WTC11 (cell line): ENCODE measurements around the gene AGBL5. TPM values are rescaled to one million over a fixed set of nuclear protein-coding genes. Genes with fewer than 3 reads are reported as not detected.

ENCODE experiments used
- ATAC-seq: fragments of 200-7000 bp; cut with Tn5 transposase; 2 replicates; pipeline ENCODE4 v1.10.0; 2021; ENCODE audit warnings: mild to moderate bottlenecking, moderate library complexity
- CTCF ChIA-PET: fragments of 300-600 bp; sonication (Branson Sonifier 250); formaldehyde crosslinking; loops from one replicate; lab custom pipeline; 2021; ENCODE audit warnings: antibody characterized with exemption; lab: Charles Lee
- POLR2A ChIA-PET: fragments of 350-600 bp; sonication (Branson Sonifier 250); formaldehyde crosslinking; loops from one replicate; lab custom pipeline; 2021; ENCODE audit warnings: antibody characterized with exemption; lab: Charles Lee
- DNase-seq: peaks from one replicate; pipeline ENCODE4 v3.0.0; 2021; ENCODE audit warnings: low spot score
- H3K27ac Mint-ChIP-seq: 2 replicates; pipeline ENCODE4 v1.8.0; 2021; ENCODE audit warnings: mixed read lengths
- H3K27me3 Mint-ChIP-seq: 2 replicates; pipeline ENCODE4 v1.8.0; 2021; ENCODE audit warnings: low read depth, mild to moderate bottlenecking, moderate library complexity, mixed read lengths
- H3K36me3 Mint-ChIP-seq: 2 replicates; pipeline ENCODE4 v1.8.0; 2021; ENCODE audit warnings: mixed read lengths
- H3K4me1 Mint-ChIP-seq: 2 replicates; pipeline ENCODE4 v1.8.0; 2022; ENCODE audit warnings: mixed read lengths
- H3K4me3 Mint-ChIP-seq: 2 replicates; pipeline ENCODE4 v1.8.0; 2021; ENCODE audit warnings: mild to moderate bottlenecking, moderate library complexity, mixed read lengths
- H3K9me3 Mint-ChIP-seq: 2 replicates; pipeline ENCODE4 v1.8.0; 2021; ENCODE audit warnings: mixed read lengths
- ARID4B ChIP-seq: sonication (generic); formaldehyde crosslinking; IDR thresholded peaks from 2 replicates; pipeline ENCODE4 v1.8.0; 2023; ENCODE audit warnings: missing genetic modification reagents, mild to moderate bottlenecking, borderline replicate concordance
- CREM ChIP-seq: sonication (generic); formaldehyde crosslinking; IDR thresholded peaks from 2 replicates; pipeline ENCODE4 v1.8.1; 2022; ENCODE audit warnings: mild to moderate bottlenecking, missing genetic modification reagents, moderate library complexity
- CTCF ChIP-seq: fragments of 200-600 bp; IDR thresholded peaks from 2 replicates; pipeline ENCODE4 v1.8.0; 2022; ENCODE audit warnings: antibody characterized with exemption
- E2F5 ChIP-seq: sonication (generic); formaldehyde crosslinking; IDR thresholded peaks from 2 replicates; pipeline ENCODE4 v1.8.1; 2022; ENCODE audit warnings: mild to moderate bottlenecking, moderate library complexity, missing genetic modification reagents
- ESRRA ChIP-seq: sonication (generic); formaldehyde crosslinking; IDR thresholded peaks from 2 replicates; pipeline ENCODE4 v1.8.1; 2022; ENCODE audit warnings: mild to moderate bottlenecking, missing genetic modification reagents, borderline replicate concordance
- ETV6 ChIP-seq: sonication (generic); formaldehyde crosslinking; IDR thresholded peaks from 2 replicates; pipeline ENCODE4 v1.8.1; 2022; ENCODE audit warnings: mild to moderate bottlenecking, missing genetic modification reagents
- FOXJ3 ChIP-seq: sonication (generic); formaldehyde crosslinking; IDR thresholded peaks from 2 replicates; pipeline ENCODE4 v1.9.0; 2021; ENCODE audit warnings: missing genetic modification reagents, mild to moderate bottlenecking, borderline replicate concordance
- HMGXB4 ChIP-seq: sonication (generic); formaldehyde crosslinking; IDR thresholded peaks from 2 replicates; pipeline ENCODE4 v1.8.1; 2023; ENCODE audit warnings: mild to moderate bottlenecking, moderate library complexity, missing genetic modification reagents
- IRF1 ChIP-seq: sonication (generic); formaldehyde crosslinking; IDR thresholded peaks from 2 replicates; pipeline ENCODE4 v1.8.0; 2023; ENCODE audit warnings: missing genetic modification reagents
- NR1H2 ChIP-seq: sonication (generic); formaldehyde crosslinking; IDR thresholded peaks from 2 replicates; pipeline ENCODE4 v1.9.0; 2021; ENCODE audit warnings: mild to moderate bottlenecking, moderate library complexity, missing genetic modification reagents
- RORB ChIP-seq: fragments of 250-450 bp; sonication (Bioruptor Pico); IDR thresholded peaks from 2 replicates; pipeline ENCODE4 v1.9.0; 2021; ENCODE audit warnings: mild to moderate bottlenecking
- STAT6 ChIP-seq: sonication (generic); formaldehyde crosslinking; conservative IDR thresholded peaks from 2 replicates; pipeline ENCODE4 v1.8.1; 2023; ENCODE audit warnings: mild to moderate bottlenecking, low read depth, missing genetic modification reagents, moderate library complexity
- TEAD4 ChIP-seq: sonication (generic); formaldehyde crosslinking; IDR thresholded peaks from 2 replicates; pipeline ENCODE4 v1.8.0; 2022; ENCODE audit warnings: mild to moderate bottlenecking, missing genetic modification reagents
- USF2 ChIP-seq: sonication (generic); formaldehyde crosslinking; IDR thresholded peaks from 2 replicates; pipeline ENCODE4 v1.8.1; 2023; ENCODE audit warnings: mild to moderate bottlenecking, missing genetic modification reagents, moderate library complexity
- ZNF263 ChIP-seq: sonication (generic); formaldehyde crosslinking; IDR thresholded peaks from 2 replicates; pipeline ENCODE4 v1.8.1; 2022; ENCODE audit warnings: low read depth, mild to moderate bottlenecking, moderate library complexity, missing genetic modification reagents
- ZNF281 ChIP-seq: sonication (generic); formaldehyde crosslinking; IDR thresholded peaks from 2 replicates; pipeline ENCODE4 v1.8.0; 2023; ENCODE audit warnings: mild to moderate bottlenecking, missing genetic modification reagents
- ZNF423 ChIP-seq: fragments of 250-450 bp; sonication (Bioruptor Pico); IDR thresholded peaks from 2 replicates; pipeline ENCODE4 v2.1.2; 2022; ENCODE audit warnings: mild to moderate bottlenecking, moderate library complexity
- total RNA-seq: library from RNA; stranded (reverse); gene quantifications from 3 replicates; pipeline ENCODE4 v1.2.3, GENCODE V29; 2021

AGBL5 gene
- total RNA-seq, 1 experiment from 2014 or later: 43.0 TPM

- POLR2A ChIA-PET: interaction anchor here (0.6 to 1.6 kb wide), 5 partner anchors 8 to 450 kb away, joined by 3 to 8 read pairs (median 4); partner anchors contain the start of genes AGBL5 and OST4
- peak within 1 kb of the TSS; percentile 95 for H3K4me3 Mint-ChIP-seq
- DNase-seq (peak; percentile 82), ATAC-seq (peak; percentile 94)
- CTCF ChIA-PET: interaction anchor here (0.7 to 3.2 kb wide), 6 partner anchors 8 to 186 kb away, joined by 3 to 20 read pairs (median 7); no protein-coding TSS in a partner anchor
- peaks cover 16% of the 10 kb centered on the region for H3K4me1 Mint-ChIP-seq
- no peaks in the 10 kb centered on the region for H3K9me3 Mint-ChIP-seq
- no peaks in the 10 kb centered on the region for H3K27me3 Mint-ChIP-seq
- H3K27ac Mint-ChIP-seq: peak within 1 kb of the TSS; percentile 65
- H3K36me3 Mint-ChIP-seq: peaks cover 32% of the 10 kb centered on the region
- TF ChIP-seq ETV6 (CRISPR knock-in tag) (peak; percentile 56; the same call in 1 of the 2 replicates), STAT6 (CRISPR knock-in tag) (no peak), RORB (no peak), E2F5 (peak; percentile 89), TEAD4 (CRISPR knock-in tag) (no peak), ARID4B (peak; percentile 52; the same call in 1 of the 2 replicates), CREM (CRISPR knock-in tag) (peak; percentile 42; the same call in 1 of the 2 replicates), HMGXB4 (peak; percentile 68; the same call in 1 of the 2 replicates), ZNF281 (CRISPR knock-in tag) (0 out of 2 replicates have a peak, but pooled peaks have one; percentile 22), FOXJ3 (CRISPR knock-in tag) (no peak), ZNF423 (CRISPR knock-in tag) (no peak), NR1H2 (CRISPR knock-in tag) (no peak), ESRRA (CRISPR knock-in tag) (no peak; the same call in 1 of the 2 replicates), IRF1 (CRISPR knock-in tag) (peak; percentile 10; the same call in 1 of the 2 replicates), CTCF (no peak), USF2 (CRISPR knock-in tag) (0 out of 2 replicates have a peak, but pooled peaks have one; percentile 12), ZNF263 (CRISPR knock-in tag) (no peak)
Measured at GRCh38 chr2:27032495-27033252, 18.8 kb upstream of the AGBL5 start, which contains the start of gene TMEM214. Gene TMEM214, plus strand, starts transcription at chr2:27032965. Its CDS starts 51 bp downstream, at chr2:27033016.
